ENCODE results near the gene APOB. TPM values are rescaled to one million over a fixed set of nuclear protein-coding genes. Genes with fewer than 3 reads are reported as not detected.

Gene APOB
- total and polyA plus RNA-seq, 2 of the 13 experiments (the other 11 are each of a cell fraction or from before 2014, with no cell fraction given): 1,569 to 2,515 TPM

DNA sequence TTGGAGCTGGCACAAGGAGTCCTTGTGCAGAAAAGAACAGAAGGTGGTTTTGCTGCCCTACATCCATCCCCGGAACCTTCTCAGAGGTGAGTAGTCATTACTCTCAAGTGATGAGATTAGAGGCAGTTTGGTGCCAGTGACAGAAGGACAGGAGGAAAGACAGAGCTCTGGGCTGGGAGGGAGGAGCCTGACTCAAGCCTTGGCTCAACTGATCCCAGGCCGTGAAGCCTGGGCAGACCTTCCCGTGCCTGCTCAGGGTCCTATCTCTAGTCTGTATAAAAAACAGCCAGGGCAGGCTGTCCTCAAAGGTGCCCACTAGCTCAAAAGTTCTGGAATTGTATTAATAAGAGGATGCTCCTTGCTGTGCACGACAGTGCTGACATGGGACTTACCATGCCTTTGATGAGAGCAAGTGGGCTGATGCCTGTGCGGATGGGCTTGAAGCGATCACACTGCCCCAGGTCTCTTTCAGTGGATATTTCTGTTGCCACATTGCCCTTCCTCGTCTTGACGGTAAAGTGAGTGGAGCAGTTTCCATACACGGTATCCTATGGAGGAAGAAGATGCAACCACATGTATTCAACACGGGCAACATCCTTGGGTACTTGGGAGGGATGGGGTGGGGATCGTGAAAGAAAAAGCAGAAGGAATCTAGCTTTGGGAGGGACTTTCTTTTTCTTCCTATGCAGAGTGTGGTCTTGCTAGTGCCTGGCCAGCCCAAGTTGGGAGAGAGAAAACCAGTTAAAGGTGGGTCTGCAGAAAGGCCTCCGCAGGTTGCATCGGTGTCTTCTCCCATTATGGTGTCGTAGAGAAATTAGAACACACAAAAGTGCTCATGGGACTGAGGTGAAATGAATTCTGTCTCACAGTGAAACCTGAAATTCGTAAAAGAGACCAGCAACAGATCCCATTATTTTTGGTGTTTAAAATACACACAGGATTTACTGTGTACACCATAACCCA lies 6.9 kb downstream of the APOB start (continued):
- TF ChIP-seq HOXA7 (CRISPR knock-in tag; IDR thresholded peaks at IDR 0.05) (0 out of 2 replicates have a peak, but pooled peaks have one; percentile 2), MLX (CRISPR knock-in tag; IDR thresholded peaks at IDR 0.05) (no peak), THAP8 (CRISPR knock-in tag; IDR thresholded peaks at IDR 0.05; ENCODE audit: borderline replicate concordance) (no peak; the same call in 1 of the 2 replicates), SP4 (CRISPR knock-in tag; IDR thresholded peaks at IDR 0.05) (no peak), ZNF639 (CRISPR knock-in tag; conservative IDR thresholded peaks at IDR 0.05) (peak; percentile 11; the same call in 1 of the 2 replicates), NR2C2 (CRISPR knock-in tag; IDR thresholded peaks at IDR 0.05; ENCODE audit: borderline replicate concordance) (no peak), BRD4 (CRISPR knock-in tag; IDR thresholded peaks at IDR 0.05) (no peak), RAD51 (IDR thresholded peaks at IDR 0.05; ENCODE audit: borderline replicate concordance) (no peak), ZKSCAN8 (CRISPR knock-in tag; IDR thresholded peaks at IDR 0.05; ENCODE audit: borderline replicate concordance) (0 out of 2 replicates have a peak, but pooled peaks have one; percentile 12), SETDB1 (CRISPR knock-in tag; IDR thresholded peaks at IDR 0.05; ENCODE audit: borderline replicate concordance) (no peak), RFX1 (IDR thresholded peaks at IDR 0.05) (no peak), ARID2 (CRISPR knock-in tag; IDR thresholded peaks at IDR 0.05; ENCODE audit: borderline replicate concordance) (0 out of 2 replicates have a peak, but pooled peaks have one; percentile 2), PCBP1 (IDR thresholded peaks at IDR 0.05; ENCODE audit: borderline replicate concordance, low read depth, low read length) (no peak), ZMAT3 (CRISPR knock-in tag; conservative IDR thresholded peaks at IDR 0.05) (no peak), KMT2A (CRISPR knock-in tag; IDR thresholded peaks at IDR 0.05) (no peak), ZBTB25 (CRISPR knock-in tag; IDR thresholded peaks at IDR 0.05) (no peak), NFIB (CRISPR knock-in tag; IDR thresholded peaks at IDR 0.05; ENCODE audit: borderline replicate concordance) (peak; percentile 65; the same call in 1 of the 2 replicates), BCL6 (CRISPR knock-in tag; IDR thresholded peaks at IDR 0.05) (no peak), MED1 (CRISPR knock-in tag; IDR thresholded peaks at IDR 0.05) (peak; percentile 8; the same call in 1 of the 2 replicates), ZFP62 (CRISPR knock-in tag; IDR thresholded peaks at IDR 0.05) (no peak)
- TF ChIP-seq, protein P1, sequence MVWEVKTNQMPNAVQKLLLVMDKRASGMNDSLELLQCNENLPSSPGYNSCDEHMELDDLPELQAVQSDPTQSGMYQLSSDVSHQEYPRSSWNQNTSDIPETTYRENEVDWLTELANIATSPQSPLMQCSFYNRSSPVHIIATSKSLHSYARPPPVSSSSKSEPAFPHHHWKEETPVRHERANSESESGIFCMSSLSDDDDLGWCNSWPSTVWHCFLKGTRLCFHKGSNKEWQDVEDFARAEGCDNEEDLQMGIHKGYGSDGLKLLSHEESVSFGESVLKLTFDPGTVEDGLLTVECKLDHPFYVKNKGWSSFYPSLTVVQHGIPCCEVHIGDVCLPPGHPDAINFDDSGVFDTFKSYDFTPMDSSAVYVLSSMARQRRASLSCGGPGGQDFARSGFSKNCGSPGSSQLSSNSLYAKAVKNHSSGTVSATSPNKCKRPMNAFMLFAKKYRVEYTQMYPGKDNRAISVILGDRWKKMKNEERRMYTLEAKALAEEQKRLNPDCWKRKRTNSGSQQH (CRISPR knock-in tag; IDR thresholded peaks at IDR 0.05; ENCODE audit: low read depth): no peak
- TF ChIP-seq, protein P2, sequence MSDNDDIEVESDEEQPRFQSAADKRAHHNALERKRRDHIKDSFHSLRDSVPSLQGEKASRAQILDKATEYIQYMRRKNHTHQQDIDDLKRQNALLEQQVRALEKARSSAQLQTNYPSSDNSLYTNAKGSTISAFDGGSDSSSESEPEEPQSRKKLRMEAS (IDR thresholded peaks at IDR 0.05): 0 out of 2 replicates have a peak, but pooled peaks have one; percentile 8

All from HepG2 (cell line).